ENCODE results near the gene PDE6D.

DNA sequence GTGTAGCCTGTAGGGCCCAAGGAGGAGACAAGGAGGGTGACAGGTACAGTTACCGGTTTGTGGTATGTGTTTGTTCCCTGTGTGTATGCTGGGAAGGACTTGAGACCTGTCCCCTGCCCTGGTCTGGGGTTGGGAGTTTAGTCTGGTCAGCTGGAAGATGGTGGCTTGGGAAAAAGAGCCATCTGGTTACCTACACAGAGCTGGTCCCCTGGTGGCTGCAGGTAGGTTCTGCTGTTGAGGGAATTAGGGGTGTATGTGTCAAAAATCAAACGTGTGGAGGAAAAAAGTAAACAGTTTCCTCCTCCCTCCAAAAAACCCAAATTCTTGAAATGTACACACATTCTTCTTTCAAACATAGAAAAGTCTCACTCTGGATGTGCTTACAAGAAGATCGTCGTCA, 48.5 kb downstream of the PDE6D start:
- no peak for TF ChIP-seq EP300 (IDR thresholded peaks at IDR 0.05)
- no peak for TF ChIP-seq CTCF (IDR thresholded peaks at IDR 0.05)

Measured in upper lobe of left lung (tissue), 4 donors.